Right atrium auricular region (tissue), 2 donors: ENCODE data around the gene LAMTOR2. TPM values are rescaled to one million over a fixed set of nuclear protein-coding genes. Genes with fewer than 3 reads are reported as not detected.

Experiments used
- DNase-seq: peaks from one replicate; pipeline ENCODE4 v3.0.0-alpha.2; 2019; ENCODE audit warnings: low spot score
- H3K27ac ChIP-seq, 2 donors: fragments of 200-600 bp; sonication (generic); 1 replicate in 1 of 2; 2 replicates in 1 of 2; pipeline ENCODE4 v1.5.1; 2016 to 2019
- H3K27me3 ChIP-seq, 2 donors: fragments of 200-600 bp; sonication (generic); one replicate each; pipeline versions ENCODE4 v1.5.1 to v1.6.0; 2017 to 2019
- H3K36me3 ChIP-seq: fragments of 200-600 bp; sonication (generic); one replicate; pipeline ENCODE4 v1.5.1; 2016
- H3K4me1 ChIP-seq, 2 donors: fragments of 200-600 bp; sonication (generic); one replicate each; pipeline versions ENCODE4 v1.5.1 to v1.6.0; 2017 to 2019
- H3K4me3 ChIP-seq, 2 donors: fragments of 200-600 bp; sonication (generic); 1 replicate in 1 of 2; 2 replicates in 1 of 2; pipeline ENCODE4 v1.5.1; 2017 to 2019; ENCODE audit warnings: mild to moderate bottlenecking in 1 of 2, moderate library complexity in 1 of 2
- H3K9me3 ChIP-seq, 2 donors: fragments of 200-600 bp; sonication (generic); one replicate each; pipeline ENCODE4 v1.5.1; 2019
- CTCF ChIP-seq, 2 donors: fragments of 200-600 bp; sonication (generic); IDR thresholded peaks; one replicate each; pipeline ENCODE4 v1.5.1; 2019; ENCODE audit warnings: antibody characterized with exemption in 2 of 2
- total RNA-seq, 2 donors: library from RNA; depleted of rRNA; stranded (reverse); fragments of >200 nt; gene quantifications; one replicate each; pipeline ENCODE4 v1.1.0, GENCODE V29; 2016

The LAMTOR2 gene
- total RNA-seq, 2 donors from 2014 or later = 46.1 to 50.7 TPM

- peaks cover 0 to 23% of the 10 kb centered on the region in 2 donors for H3K4me1 ChIP-seq
- TF ChIP-seq CTCF (IDR thresholded peaks at IDR 0.05) = no peak
- no peaks in the 10 kb centered on the region for H3K36me3 ChIP-seq
- H3K27me3 ChIP-seq = no peaks in the 10 kb centered on the region
- no peak for DNase-seq
- H3K27ac ChIP-seq = peak overlapping the region in 1 of 2 donors; percentile 62
- H3K9me3 ChIP-seq = no peaks in the 10 kb centered on the region
- peak overlapping the region; percentile 59 to 81 for H3K4me3 ChIP-seq
Observed at GRCh38 chr1:156081917-156082308, 27.3 kb downstream of the LAMTOR2 start.

- DNase-seq = peak; percentile 81
- peak in 1 of 2 donors; percentile 17 for TF ChIP-seq CTCF (IDR thresholded peaks at IDR 0.05)
- no peaks in the 10 kb centered on the region for H3K9me3 ChIP-seq
- peak within 1 kb of the TSS; percentile 59 to 81 for H3K4me3 ChIP-seq
- peaks cover 0 to 23% of the 10 kb centered on the region in 2 donors for H3K4me1 ChIP-seq
- H3K27ac ChIP-seq = peak within 1 kb of the TSS; percentile 3 to 62
- no peaks in the 10 kb centered on the region for H3K36me3 ChIP-seq
- no peaks in the 10 kb centered on the region for H3K27me3 ChIP-seq
Observed at GRCh38 chr1:156082309-156083091, 27.9 kb downstream of the LAMTOR2 start, which contains the start of gene MEX3A. Gene MEX3A, minus strand, starts transcription at chr1:156082465. Its CDS starts 467 bp downstream, at chr1:156081998.

GRCh38 chr1:156083800-156084790 is 29.5 kb downstream of the LAMTOR2 start:
- DNase-seq = no peak

GRCh38 chr1:156086256-156086662 is 31.7 kb downstream of the LAMTOR2 start:
- H3K4me3 ChIP-seq = no peak overlapping the region
- H3K9me3 ChIP-seq = no peaks in the 10 kb centered on the region
- no peak for TF ChIP-seq CTCF (IDR thresholded peaks at IDR 0.05)
- H3K36me3 ChIP-seq = no peaks in the 10 kb centered on the region
- H3K27ac ChIP-seq = no peak overlapping the region
- no peak for DNase-seq
- peaks cover 0 to 24% of the 10 kb centered on the region in 2 donors for H3K4me1 ChIP-seq
- H3K27me3 ChIP-seq = no peaks in the 10 kb centered on the region

More at GRCh38 chr1:156083800-156084790, 29.5 kb downstream of the LAMTOR2 start:
- H3K27me3 ChIP-seq = no peaks in the 10 kb centered on the region
- H3K27ac ChIP-seq = no peak overlapping the region
- H3K4me3 ChIP-seq = no peak overlapping the region
- no peak for TF ChIP-seq CTCF (IDR thresholded peaks at IDR 0.05)
- no peaks in the 10 kb centered on the region for H3K9me3 ChIP-seq
- no peaks in the 10 kb centered on the region for H3K36me3 ChIP-seq
- H3K4me1 ChIP-seq = peaks cover 0 to 23% of the 10 kb centered on the region in 2 donors

DNA sequence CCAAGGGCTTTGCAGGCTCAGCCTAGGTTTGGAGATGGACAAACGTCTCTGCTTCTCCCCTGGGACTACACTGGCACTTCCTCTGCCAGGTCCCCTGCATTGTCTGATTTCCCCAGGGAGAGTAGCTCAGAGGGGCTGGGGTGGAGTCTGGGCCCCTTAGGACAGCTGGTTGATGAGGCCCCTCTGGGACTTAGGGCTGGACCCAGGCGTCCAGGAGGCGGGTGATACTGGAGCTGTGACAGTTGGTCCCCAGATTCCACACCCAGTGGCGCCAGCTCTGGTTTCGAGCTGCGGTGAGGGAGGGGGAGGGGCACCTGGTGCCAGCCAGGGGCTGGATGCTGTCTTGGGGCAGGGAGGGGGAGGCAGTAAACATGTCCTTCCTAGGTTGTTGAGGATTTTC is 35.1 kb downstream of the LAMTOR2 start:
- no peak for TF ChIP-seq CTCF (IDR thresholded peaks at IDR 0.05)
- no peak for DNase-seq
- peaks cover 0 to 6% of the 10 kb centered on the region in 2 donors for H3K4me1 ChIP-seq
- no peak overlapping the region for H3K4me3 ChIP-seq
- no peaks in the 10 kb centered on the region for H3K36me3 ChIP-seq
- H3K9me3 ChIP-seq = no peaks in the 10 kb centered on the region
- H3K27me3 ChIP-seq = no peaks in the 10 kb centered on the region
- H3K27ac ChIP-seq = no peak overlapping the region
